Inflammatory macrophage (primary cell): ENCODE results near the gene MRPS11.
"Not testable (repeated sequence)": the region's sequence is repeated elsewhere in the genome, so short reads cannot be mapped to it uniquely, and the experiment has no call there.

ENCODE experiments used
- DNase-seq, 2 donors: peaks; one replicate each; pipeline ENCODE4 v3.0.0-alpha.2; 2020 to 2022

The MRPS11 gene

DNA sequence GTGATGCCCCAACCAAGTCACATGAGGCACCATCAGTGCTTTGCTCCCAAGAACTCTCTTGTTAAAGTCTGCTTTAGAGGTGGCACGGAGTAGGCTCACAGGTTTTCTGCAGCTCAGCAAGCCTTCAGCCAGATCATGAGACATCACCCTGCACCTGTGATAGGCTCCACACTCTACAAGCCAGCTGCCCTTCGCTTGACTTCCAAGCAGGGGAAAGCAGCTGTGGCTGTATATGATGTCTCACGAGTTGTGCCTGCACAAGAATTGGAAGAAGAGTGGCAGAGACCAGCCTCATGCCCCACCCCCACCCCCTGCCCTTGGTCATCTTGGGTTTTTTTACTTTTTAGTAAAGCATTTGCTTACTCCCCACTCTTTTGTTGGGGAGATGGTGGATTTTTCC is 22.5 kb downstream of the MRPS11 start:
- DNase-seq = no peak

DNA sequence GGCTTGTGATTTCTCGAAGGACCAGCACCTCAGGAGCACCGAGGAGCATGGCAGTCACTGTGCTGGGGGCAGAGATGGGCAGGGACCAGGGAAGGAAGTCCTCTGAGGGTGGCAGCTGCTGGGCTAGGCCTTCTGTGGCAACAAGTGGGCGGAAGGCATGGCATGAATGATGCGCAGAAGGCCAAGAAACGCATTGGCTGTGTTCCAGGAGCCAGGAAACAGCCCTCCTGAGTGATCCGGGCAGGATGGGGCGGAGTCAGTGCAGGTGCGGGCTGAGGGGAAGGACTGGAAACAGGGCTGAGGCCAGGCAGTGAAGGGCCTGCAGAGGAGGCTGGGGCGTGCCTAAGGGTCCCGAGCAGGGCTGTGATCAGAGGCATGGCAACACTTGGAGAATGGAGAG is 23.6 kb downstream of the MRPS11 start:
- no peak for DNase-seq

DNA sequence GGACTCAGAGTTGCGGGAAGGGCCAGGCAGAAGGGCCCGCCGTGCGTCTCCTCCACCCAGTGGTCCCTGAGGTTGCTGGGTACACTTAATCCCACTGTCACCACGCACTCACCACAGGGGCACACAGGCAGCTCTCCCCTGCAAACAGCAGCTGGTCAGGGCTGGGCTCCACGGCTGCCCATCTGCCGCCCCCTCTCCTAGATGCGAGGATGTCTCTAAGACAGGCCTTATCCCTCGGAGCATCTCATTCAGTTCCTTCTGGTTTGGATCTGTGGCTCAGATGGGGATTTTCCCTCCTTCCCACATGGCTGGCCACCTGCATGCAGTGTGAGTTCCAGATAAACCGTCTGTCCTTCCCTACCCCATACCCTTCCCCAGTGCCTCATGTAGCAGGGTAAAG is 26.3 kb downstream of the MRPS11 start:
- DNase-seq = no peak

DNA sequence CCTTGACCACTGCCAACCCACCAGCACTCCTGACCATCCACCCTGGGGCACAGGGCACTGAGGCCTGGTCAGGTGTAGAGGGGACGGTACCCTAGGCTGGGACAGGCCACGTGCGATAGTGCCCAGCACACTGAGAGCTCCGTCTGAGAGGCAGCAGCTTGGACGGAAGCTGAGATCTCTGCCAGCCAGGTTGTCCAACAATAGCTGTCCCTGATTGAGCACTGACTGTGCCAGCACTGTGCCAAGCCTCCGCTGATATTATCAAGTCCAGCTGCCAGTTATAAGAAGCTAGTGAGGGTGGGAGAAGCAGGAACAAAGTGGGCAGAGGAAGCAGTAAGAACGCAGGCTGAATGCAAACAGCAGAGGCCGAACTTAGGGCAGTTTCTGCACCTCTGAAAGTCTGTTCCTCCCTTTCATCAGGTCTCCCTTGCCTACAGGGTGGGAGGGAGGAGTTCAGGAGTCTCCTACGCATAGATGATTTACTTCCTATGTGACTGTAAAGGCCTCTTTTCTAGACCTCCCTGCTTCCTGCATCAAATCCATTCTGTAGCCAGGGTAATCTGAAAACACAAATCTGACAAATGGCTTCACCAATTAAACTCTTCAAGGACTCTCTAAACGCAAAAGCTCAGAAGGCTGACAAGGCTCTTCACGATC is 29.7 kb downstream of the MRPS11 start:
- no peak for DNase-seq

DNA sequence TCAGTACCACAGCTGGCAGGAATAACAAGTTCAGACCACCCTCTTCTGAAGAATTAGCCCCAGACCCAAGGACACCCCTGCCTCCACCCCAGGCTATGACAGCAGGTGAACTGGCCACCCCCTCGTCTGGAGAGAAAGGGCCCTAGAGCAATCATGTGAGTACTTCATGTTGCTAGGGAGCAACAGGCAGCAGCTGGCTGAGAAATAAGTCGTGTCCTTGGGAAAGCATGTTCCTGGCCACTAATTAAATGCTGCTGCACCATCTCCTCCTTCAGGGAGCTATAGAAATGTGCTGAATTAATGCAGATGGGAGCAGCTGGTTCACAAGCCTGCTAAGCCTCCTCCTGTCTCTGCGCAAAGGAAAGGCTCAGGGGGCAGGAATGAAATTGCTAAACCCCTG is 31.5 kb downstream of the MRPS11 start:
- DNase-seq = no peak

DNA sequence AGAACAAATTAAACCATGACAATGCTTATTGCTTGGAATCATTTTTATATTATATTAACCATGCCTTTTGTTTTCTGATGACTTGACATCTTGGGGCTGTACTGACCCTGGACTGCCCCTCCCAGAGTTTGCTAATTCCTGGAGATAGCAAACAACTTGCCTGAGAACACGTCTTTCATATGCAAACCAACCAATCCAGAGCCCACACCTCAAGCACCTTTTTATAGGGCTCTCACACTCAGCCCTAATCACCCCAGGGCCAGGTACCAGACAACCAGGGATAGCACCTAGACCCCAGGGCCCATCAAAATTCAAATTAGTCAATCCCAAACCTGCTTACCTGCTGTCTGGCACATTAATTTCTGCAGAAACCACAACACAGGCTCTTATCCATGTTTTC is 36.9 kb downstream of the MRPS11 start:
- DNase-seq = no peak

DNA sequence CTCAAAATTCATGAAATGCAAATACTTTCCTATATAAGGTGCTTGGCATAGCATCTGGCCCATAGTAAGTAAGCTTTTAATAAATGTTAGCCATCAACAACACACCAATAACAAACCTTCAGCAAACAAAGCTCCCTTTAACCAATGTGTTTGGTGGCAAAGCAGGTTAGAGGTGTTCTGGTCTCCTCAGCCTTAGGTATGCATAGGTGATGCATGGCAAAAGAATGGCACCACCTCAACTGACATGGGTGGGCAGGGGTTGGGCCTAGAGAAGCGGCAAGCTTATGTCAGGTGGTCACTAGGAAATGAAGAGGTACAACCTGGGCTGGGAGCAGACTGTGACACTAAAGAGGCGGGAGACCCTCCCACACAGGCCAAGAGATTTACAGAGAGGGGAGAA is 38.2 kb downstream of the MRPS11 start:
- no peak for DNase-seq

DNA sequence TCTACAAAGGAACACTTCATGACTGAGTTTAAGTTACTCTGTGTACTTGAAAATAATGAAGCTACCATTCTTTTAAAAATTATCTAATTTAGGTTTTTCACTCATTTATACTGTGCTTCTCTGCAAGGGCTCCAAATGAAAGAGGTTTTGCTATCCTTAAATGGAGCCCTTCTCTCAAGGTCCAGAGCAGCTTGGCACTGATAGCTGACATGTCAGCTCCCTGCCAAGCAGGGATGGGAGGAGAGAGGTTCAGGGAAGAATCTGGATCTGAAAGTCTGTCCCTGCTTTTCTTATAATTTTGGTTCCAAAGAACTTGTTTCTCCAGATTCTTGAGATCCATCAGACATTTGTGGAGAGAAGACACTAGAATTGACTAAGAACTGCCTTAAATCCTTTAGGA is 39.1 kb downstream of the MRPS11 start:
- DNase-seq = no peak

DNA sequence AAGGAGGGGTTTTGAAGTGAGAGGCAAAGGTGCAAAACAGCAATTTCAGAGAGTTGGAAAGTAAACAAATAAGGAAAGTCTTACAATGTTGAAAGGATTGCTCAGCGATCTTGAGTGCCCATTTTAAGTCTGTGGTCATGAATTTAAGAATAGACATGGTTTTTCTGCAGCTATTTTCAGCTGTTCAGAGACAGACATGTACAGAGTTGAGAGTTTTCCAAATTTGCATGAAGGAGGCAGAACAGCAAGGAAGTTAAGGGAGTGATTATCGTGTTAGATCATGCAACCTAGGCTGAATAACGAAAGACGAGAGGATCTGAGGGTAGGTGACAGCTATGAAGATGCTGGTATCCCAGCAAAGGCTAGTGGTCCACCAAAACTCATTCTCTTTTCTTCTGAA is 41.8 kb downstream of the MRPS11 start:
- DNase-seq = no peak

DNA sequence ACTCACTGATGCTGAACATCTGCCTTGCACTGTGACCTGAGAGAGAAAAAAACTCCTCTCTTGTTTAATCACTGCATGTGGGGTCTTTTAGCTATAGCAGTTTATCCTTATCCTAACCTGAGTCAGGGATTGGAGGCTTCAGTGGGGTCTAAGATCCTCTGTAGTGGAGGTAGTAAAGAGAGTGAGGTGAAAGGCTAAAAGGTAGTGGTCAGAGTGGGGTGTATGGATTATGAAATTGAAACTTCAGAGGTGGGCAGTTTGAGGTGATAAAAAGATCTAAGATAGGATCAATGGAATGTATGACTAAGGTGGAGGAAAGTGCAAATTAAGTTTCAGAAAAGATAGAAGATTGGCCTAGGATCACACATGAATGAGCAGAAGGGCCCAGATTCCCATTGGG is 42.5 kb downstream of the MRPS11 start:
- DNase-seq = no peak

DNA sequence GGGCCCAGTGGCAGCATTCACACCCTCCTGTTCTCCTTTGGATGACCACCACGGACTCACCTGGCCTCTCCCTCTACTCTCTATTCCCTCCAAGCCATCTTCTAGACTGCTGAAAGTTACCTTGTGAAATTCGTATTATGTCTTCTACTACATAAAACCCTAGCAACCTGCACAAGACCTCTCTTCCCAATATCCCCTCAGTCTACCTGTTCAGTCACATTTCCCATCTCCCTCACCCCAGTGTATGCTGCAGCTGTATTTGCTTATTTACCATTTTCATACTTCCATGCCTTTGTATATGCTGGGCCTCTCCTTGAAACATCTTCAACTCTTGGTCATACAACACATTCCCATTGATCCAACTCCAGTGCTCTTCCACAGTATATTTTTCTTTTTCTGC is 43.7 kb downstream of the MRPS11 start:
- no peak for DNase-seq

DNA sequence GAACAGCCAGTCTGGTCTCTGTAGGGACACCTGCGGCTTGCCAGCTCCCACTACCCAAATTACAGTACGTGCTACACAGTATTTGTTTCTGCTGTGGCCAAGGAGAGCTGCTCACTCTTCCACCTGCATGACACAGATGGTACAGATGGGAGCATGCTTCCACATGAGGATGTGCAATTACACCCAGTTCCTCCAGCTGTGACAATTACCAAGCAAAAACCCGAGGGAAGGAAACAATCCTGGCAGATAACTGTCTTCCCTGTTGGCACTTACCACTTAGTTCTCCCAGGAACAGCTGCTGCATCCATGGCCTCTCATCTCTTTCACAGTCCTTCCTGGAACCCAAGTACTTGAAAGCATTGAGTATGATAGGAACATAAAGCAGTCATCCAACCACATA is 44.6 kb downstream of the MRPS11 start:
- DNase-seq = no peak

DNA sequence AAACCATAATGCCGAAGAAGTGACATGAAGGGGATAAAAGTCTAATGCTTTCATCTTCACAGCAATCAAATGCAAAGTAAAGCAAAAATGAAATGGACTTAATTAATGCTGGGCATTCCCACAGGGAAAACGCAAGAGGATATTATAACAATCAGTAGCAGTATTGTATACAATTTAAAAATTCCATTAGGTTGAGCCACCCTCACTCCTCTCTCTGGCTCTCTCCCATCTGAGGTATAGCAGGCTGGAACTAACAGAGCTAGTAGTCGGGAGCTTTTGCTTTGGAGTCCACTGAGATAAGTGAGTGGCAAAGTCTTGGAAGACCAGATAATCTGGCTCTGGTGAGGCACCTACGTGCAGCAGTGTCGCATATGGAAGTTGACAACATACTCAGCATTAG is 45.1 kb downstream of the MRPS11 start:
- no peak for DNase-seq

DNA sequence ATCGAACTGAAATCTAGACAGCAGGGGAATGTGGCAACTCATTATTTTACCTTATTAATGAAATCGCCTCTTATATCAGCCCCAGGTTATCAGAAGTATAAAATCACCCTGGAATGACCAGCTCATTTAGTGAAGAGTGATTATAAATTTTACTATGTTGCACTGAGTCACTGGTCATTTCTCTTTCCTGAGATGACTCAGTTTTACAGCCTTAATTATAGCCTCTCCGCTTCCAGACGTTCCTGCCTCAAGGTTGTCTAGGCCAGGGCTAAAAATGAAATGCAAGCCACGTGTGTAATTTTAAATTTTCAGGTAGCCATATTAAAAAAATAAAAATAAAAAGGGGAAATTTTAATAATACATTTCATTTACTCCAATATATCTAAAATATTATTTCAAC is 45.7 kb downstream of the MRPS11 start:
- no peak for DNase-seq

DNA sequence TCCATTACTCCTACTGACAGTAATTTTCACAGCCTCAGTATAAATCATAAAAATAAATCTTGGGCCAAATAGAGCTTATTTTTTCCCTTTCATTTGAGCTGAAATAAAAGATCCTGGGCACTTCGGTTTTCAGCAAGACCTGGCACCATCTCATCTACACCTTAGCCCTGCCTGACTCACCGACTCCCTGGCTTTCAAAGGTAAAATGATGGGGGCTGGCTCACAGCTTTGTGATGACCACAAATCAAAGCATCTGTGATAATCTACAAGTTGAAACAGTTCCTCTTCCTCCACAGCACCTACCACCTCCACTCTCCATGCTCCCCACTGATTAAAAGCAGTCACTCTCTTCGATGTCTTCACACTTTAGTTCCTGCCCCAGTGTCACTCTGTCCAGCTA is 51.4 kb downstream of the MRPS11 start:
- DNase-seq = no peak

DNA sequence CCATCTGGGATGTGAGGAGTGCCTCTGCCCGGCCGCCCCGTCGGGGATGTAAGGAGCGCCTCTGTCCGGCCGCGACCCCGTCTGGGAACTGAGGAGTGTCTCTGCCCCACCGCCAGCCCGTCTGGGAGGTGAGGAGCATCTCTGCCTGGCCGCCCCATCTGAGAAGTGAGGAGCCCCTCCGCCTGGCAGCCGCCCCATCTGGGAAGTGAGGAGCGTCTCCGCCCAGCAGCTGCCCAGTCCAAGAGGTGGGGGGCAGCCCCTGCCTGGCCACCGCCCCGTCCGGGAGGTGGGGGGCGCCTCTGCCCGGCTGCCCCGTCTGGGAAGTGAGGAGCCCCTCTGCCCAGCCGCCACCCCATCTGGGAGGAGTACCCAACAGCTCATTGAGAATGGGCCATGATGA is 56.6 kb downstream of the MRPS11 start:
- DNase-seq = not testable (repeated sequence)

DNA sequence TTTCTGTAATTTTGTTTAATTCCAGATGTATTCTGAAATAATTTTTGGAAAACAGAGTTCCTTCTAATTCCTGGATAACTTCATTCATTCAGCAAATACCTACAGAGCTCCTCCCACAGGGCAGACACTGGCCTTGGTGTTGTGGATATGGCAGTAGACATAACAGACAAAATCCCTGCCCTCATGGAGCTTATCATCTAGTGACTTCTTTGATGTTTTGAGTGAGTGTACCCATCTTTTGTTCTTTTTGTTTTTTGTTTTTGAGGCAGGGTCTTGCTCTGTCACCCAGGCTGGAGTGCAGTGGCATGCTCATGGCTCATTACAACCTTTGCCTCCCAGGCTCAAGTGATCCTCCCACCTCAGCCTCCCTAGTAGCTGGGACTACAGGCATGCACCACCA is 57.9 kb downstream of the MRPS11 start:
- DNase-seq = no peak

DNA sequence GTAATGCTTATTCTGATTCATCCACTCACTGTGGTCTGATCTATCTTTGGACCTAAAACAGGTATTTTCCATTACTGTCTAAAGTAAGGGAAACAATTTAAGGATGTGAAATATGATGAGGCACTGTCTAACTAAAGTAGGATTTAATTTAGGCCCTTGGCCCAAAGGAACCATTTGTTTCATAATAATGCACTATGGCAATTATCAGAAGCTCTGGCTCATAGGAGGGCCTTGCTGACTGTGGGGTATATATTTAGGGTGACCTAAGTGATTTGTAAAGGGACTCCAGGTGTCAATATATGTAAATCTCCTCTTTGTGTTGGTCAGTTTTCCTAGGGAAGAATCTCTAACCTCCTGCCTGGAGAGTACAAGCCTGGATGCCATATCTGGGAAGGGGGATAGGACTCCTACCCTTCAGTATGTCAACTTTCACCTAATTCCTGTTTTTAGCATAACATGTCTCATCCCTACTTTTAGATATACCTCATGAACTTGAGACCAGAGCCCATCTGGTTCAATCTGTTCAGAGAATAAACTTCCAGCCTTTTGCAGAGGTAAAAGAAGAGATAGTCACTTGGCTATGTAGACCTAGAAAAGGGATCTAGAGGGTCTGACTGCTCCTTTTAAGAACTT is 58.9 kb downstream of the MRPS11 start:
- no peak for DNase-seq

DNA sequence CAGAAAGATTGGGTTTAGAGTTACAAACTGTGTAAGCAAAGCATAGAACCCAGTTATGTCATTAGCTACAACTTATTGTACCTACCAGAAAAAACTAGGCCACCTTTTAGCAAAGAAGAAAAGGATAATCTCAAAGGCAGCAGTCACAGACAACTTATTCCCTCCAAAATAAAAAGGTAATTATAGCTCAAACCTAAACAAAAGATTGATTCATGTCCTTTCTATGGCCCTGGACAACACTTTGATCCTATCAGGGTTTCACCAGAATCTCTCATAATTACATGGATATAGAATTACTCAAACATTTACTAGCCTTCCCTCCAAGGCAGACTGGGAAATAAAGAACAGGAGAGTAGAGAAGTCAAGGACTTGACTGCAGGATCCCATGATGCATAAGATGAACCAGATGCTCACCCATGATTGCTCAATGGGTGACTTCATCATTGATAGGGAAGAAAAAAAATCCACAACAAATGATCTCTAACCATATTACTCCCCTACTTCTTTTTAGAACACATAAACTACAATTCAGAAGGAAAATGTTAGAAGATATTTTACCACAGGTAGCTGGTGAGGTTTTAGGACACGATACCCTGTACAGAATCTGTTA is 61.6 kb downstream of the MRPS11 start:
- peak in 1 of 2 donors; percentile 23 for DNase-seq
